Muscle of leg (tissue), 11 donors: ENCODE results near the gene TMOD1. TPM values are rescaled to one million over a fixed set of nuclear protein-coding genes. Genes with fewer than 3 reads are reported as not detected.
"Not testable (repeated sequence)": the region's sequence is repeated elsewhere in the genome, so short reads cannot be mapped to it uniquely, and the experiment has no call there.

Experiments used
- DNase-seq: peaks from one replicate; pipeline ENCODE4 v3.0.0; 2013
- H3K27ac ChIP-seq: one replicate; pipeline ENCODE4 v1.5.1; 2013; ENCODE audit warnings: mild to moderate bottlenecking, low read length, control low read depth
- H3K27me3 ChIP-seq: one replicate; pipeline ENCODE4 v1.6.1; 2013; ENCODE audit warnings: low read length; ENCODE audit not compliant: control insufficient read depth, insufficient read depth
- H3K36me3 ChIP-seq: one replicate; pipeline ENCODE4 v1.6.1; 2013; ENCODE audit warnings: low read length; ENCODE audit not compliant: control insufficient read depth, insufficient read depth
- H3K4me1 ChIP-seq: one replicate; pipeline ENCODE4 v1.6.1; 2013; ENCODE audit warnings: low read length; ENCODE audit not compliant: control insufficient read depth, insufficient read depth
- H3K4me3 ChIP-seq: one replicate; pipeline ENCODE4 v1.5.1; 2013; ENCODE audit warnings: low read length, control low read depth
- H3K9me3 ChIP-seq: replicated peaks from 2 replicates; pipeline ENCODE4 v1.6.1; 2013; ENCODE audit warnings: low read depth, low read length; ENCODE audit not compliant: control insufficient read depth
- WGBS: methylation state at CpG from one replicate; pipeline ENCODE4 v1.1.5; 2013; ENCODE audit warnings: missing lambda C conversion rate; ENCODE audit not compliant: insufficient coverage; 5-methylcytosine and 5-hydroxymethylcytosine counted together
- polyA plus RNA-seq, 8 donors: library from polyadenylated mRNA; unstranded; fragments of 120-200 nt; gene quantifications; one replicate each; pipeline versions ENCODE4 v1.2.1 to v1.2.3, GENCODE V29; 2013; ENCODE audit warnings: inconsistent platforms in 1 of 8, low replicate concordance in 1 of 8; ENCODE audit not compliant: insufficient read length in 8 of 8, insufficient read depth in 1 of 8
- total RNA-seq: library from RNA; stranded (reverse); fragments of 120-200 nt; gene quantifications from one replicate; pipeline ENCODE4 v1.2.4, GENCODE V29; 2013

Gene TMOD1
- total and polyA plus RNA-seq, 9 donors = 46.1 to 139 (median 102) TPM

DNA sequence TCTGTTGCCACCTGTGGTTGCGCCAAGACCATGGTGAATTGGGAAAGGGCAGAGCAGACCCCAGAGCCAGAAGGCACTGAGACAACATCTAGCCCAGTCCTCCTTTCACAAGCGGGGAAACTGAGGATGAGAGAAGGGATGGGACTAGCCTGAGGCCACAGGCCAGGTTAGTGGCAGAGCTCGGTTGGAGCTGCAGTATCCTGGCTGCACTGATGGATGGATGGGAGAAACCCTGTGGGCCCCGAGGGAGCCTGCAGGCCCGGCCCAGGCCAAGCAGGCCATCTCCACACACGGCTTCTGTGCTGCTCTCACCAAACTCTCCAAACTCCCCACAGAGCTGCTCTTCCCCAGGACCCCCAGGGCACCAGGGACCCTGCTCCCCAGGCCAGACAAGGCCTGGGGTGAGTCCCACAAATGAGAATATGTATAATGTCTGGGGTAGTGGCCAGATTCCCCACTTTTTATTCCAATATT lies 71.5 kb downstream of the TMOD1 start:
- Histone ChIP-seq H3K27me3 (peaks cover 4% of the 10 kb centered on the region), H3K4me1 (peaks cover 37% of the 10 kb centered on the region), H3K27ac (no peak overlapping the region), H3K9me3 (no peaks in the 10 kb centered on the region), H3K36me3 (peaks cover 12% of the 10 kb centered on the region), H3K4me3 (no peak overlapping the region)
- WGBS = no CpG with 5 or more reads among the region's 6 CpGs
- DNase-seq = no peak

DNA sequence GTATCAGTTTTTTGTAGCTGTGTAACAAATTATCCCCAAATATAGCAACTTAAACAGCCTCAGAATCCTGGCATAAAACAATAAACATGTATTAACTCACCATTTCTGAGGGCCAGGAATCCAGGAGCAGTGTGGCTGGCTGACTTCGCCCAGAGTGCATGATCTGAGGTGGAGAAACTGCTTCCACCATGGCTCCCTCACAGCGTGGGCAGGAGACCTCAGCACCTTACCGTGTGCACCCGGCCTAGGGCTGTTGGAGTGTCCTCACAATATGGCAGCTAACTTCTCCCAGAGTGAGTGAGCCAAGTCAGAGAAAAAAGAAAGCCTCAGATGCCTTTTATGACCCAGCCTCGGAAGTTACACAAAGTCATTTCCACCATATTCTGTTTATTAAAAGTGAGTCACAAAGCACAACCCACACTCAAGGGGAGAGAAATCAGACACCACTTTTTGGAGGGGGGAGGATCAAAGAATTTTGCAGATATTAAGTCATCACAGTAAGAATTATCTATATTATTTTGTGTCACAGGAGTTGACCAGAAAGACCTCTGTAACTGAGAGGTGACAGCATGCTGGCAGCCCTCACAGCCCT lies 72.1 kb downstream of the TMOD1 start:
- no peaks in the 10 kb centered on the region for H3K9me3 ChIP-seq
- H3K4me1 ChIP-seq = peaks cover 30% of the 10 kb centered on the region
- H3K27me3 ChIP-seq = peaks cover 4% of the 10 kb centered on the region
- H3K36me3 ChIP-seq = peaks cover 12% of the 10 kb centered on the region
- WGBS = 92% methylated on average over 2 of the region's 5 CpGs
- no peak overlapping the region for H3K27ac ChIP-seq
- no peak overlapping the region for H3K4me3 ChIP-seq
- DNase-seq = no peak

DNA sequence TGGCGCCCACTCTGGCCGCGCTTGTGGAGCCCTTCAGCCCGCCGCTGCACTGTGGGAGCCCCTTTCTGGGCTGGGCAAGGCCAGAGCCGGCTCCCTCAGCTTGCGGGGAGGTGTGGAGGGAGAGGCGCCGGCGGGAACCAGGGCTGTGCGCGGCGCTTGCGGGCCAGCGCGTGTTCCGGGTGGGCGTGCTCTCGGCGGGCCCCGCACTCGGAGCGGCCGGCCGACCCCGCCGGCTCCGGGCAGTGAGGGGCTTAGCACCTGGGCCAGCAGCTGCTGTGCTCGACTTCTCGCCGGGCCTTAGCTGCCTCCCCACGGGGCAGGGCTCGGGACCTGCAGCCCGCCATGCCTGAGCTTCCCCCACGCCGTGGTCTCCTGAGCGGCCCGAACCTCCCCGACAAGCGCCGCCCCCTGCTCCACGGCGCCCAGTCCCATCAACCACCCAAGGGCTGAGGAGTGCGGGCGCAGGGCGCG lies 72.7 kb downstream of the TMOD1 start:
- not testable (repeated sequence) for H3K36me3 ChIP-seq, H3K27ac ChIP-seq, DNase-seq, H3K9me3 ChIP-seq, H3K4me3 ChIP-seq, H3K27me3 ChIP-seq
- WGBS = 91% methylated on average over 29 of the region's 47 CpGs
- H3K4me1 ChIP-seq = peaks cover 25% of the 10 kb centered on the region

DNA sequence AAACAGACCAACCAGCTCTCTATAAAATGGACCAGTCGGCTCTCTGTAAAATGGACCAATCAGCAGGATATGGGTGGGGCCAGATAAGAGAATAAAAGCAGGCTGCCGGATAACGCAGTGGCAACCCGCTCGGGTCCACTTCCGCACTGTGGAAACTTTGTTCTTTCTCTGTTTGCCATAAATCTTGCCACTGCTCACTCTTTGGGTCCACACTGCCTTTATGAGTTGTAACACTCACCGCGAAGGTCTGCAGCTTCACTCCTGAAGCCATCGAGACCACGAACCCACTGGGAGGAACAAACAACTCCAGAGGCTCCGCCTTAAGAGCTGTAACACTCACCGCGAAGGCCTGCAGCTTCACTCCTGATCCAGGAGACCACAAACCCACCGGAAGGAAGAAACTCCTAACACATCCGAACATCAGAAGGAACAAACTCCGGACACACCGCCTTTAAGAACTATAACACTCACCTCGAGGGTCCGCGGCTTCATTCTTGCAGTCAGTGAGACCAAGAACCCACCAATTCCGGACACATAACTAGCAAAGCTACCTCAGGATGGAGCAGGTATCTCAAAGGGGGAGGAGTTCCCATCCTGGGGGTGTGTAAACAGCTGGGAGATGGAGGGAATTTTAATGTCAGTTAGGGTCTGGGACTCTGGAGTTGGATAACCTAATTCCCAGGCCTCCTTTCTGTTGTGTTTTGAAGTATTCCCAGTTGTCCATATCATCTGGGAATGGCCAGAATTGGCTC lies 73.6 kb downstream of the TMOD1 start:
- not testable (repeated sequence) for DNase-seq, H3K4me3 ChIP-seq, H3K27me3 ChIP-seq, H3K9me3 ChIP-seq, H3K36me3 ChIP-seq, H3K27ac ChIP-seq
- peaks cover 25% of the 10 kb centered on the region for H3K4me1 ChIP-seq
- 79% methylated on average over 10 of the region's 21 CpGs for WGBS

DNA sequence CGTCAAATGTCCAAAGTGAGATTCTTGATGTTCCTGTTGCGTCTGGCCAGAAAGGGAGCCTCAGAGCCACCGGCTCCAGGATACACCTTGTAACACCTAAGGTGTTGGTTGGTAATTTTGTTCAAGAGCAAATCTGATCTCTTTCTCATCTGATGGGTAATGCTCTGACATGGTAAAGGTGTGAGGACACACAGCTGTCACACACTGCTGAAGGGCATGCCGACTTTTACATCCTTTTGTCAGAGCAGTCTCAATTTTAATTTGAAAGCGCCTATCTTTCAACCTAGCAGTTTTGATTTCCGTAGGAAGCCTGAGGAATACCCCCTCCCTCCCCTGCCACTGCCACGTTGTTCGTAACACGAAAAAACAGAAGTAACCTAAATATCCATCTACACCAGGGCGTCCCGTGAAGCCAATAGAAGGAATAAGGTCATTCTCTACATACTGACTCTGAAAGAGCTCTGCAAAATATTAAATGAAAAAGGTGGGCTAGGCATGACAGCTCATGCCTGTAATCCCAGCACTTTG lies 74.3 kb downstream of the TMOD1 start:
- Histone ChIP-seq H3K9me3 (no peaks in the 10 kb centered on the region), H3K27ac (no peak overlapping the region), H3K4me3 (no peak overlapping the region), H3K36me3 (peaks cover 5% of the 10 kb centered on the region), H3K27me3 (peaks cover 4% of the 10 kb centered on the region), H3K4me1 (peaks cover 19% of the 10 kb centered on the region)
- WGBS = 83% methylated on average over 5 of the region's 11 CpGs
- DNase-seq = no peak

DNA sequence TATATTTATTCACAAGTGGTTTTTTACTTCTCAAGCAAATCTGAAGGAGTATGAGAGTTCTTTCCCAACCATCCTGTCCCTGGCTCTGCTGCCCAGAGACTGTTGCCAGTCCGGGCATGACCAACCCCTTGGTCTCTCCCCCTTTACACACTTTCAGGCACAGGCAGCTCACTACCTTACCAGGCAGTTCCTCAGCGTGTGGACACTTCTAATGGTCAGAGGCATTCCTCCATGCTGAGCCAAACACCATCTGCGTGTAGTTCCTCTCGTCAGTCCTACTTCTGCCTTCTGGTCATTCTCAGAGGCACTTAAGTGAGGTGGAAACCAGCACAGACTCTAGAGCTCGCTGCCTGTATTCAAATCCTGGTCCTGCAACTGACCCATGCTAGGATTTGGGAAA lies 75.6 kb downstream of the TMOD1 start:
- 65% methylated on average over 4 of the region's 5 CpGs for WGBS
- no peaks in the 10 kb centered on the region for H3K9me3 ChIP-seq
- H3K27me3 ChIP-seq = peaks cover 4% of the 10 kb centered on the region
- DNase-seq = no peak
- no peak overlapping the region for H3K4me3 ChIP-seq
- H3K27ac ChIP-seq = no peak overlapping the region
- peaks cover 5% of the 10 kb centered on the region for H3K36me3 ChIP-seq
- peaks cover 6% of the 10 kb centered on the region for H3K4me1 ChIP-seq

DNA sequence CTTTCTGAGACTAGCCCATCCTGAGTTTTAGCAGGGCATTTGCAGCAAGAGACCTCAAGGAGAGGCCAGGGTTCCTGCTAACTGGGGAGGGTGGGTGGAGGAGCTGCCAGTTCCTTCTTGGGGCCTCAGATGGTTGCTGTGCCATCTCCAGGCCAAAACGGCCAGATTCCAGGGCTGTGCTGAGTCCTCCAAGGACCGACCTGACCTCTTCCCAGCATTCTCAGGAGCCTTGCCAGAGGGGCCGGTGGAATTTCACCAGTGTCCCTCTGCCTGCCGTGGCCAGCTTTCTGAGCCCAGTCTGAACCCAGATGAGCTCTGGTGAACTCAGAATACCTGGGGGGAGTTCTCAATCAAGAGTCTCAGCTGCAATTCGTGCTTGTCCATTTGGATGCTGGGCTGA lies 77.4 kb downstream of the TMOD1 start:
- 67% methylated on average over 5 of the region's 5 CpGs for WGBS
- Histone ChIP-seq H3K27me3 (peaks cover 4% of the 10 kb centered on the region), H3K4me1 (no peaks in the 10 kb centered on the region), H3K36me3 (no peaks in the 10 kb centered on the region), H3K4me3 (no peak overlapping the region), H3K9me3 (no peaks in the 10 kb centered on the region), H3K27ac (no peak overlapping the region)
- DNase-seq = no peak

DNA sequence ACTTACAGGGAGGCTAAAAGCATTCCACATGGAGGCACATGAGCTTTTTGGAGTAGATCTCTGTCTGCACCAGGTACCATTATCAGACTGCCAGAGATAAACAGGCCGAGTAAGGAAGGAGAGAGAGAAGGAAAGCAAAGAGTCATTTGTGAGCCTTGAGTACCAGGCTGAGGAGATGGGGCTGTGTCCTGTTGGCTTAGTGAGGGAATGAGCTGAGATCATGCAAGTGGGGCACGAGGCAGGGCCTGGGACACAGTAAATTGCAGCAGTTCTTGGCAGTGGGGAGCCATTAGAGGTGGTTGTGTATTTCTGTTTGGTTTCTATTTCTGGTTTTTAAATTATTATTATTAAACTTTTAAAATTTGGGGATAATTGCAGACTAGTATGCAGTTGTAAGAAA lies 78.4 kb downstream of the TMOD1 start:
- no peak overlapping the region for H3K4me3 ChIP-seq
- peaks cover 4% of the 10 kb centered on the region for H3K27me3 ChIP-seq
- no peak for DNase-seq
- WGBS = 75% methylated on average over 1 of the region's 2 CpGs
- H3K4me1 ChIP-seq = no peaks in the 10 kb centered on the region
- H3K9me3 ChIP-seq = no peaks in the 10 kb centered on the region
- no peak overlapping the region for H3K27ac ChIP-seq
- no peaks in the 10 kb centered on the region for H3K36me3 ChIP-seq

DNA sequence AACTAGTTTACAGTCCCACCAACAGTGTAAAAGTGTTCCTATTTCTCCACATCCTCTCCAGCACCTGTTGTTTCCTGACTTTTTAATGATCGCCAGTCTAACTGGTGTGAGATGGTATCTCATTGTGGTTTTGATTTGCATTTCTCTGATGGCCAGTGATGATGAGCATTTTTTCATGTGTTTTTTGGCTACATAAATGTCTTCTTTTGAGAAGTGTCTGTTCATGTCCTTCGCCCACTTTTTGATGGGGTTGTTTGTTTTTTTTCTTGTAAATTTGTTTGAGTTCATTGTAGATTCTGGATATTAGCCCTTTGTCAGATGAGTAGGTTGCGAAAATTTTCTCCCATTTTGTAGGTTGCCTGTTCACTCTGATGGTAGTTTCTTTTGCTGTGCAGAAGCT lies 80.1 kb downstream of the TMOD1 start:
- not testable (repeated sequence) for H3K27me3 ChIP-seq, H3K9me3 ChIP-seq, H3K4me1 ChIP-seq, DNase-seq, H3K4me3 ChIP-seq, H3K36me3 ChIP-seq, H3K27ac ChIP-seq
- WGBS = no CpG with 5 or more reads among the region's 3 CpGs

DNA sequence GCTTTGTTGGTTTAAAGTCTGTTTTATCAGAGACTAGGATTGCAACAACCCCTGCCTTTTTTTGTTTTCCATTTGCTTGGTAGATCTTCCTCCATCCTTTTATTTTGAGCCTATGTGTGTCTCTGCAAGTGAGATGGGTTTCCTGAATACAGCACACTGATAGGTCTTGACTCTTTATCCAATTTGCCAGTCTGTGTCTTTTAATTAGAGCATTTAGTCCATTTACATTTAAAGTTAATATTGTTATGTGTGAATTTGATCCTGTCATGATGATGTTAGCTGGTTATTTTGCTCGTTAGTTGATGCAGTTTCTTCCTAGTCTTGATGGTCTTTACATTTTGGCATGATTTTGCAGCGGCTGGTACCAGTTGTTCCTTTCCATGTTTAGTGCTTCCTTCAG lies 83.3 kb downstream of the TMOD1 start:
- not testable (repeated sequence) for H3K4me3 ChIP-seq, H3K36me3 ChIP-seq, H3K27ac ChIP-seq, DNase-seq, H3K4me1 ChIP-seq, H3K27me3 ChIP-seq, H3K9me3 ChIP-seq
- WGBS = no CpG with 5 or more reads among the region's 2 CpGs
